HG03159 (cell line): Measurements from ENCODE around the gene DTX2.
"Not testable (repeated sequence)": the region's sequence is repeated elsewhere in the genome, so short reads cannot be mapped to it uniquely, and the experiment has no call there.

Experiments
- ATAC-seq: cut with Tn5 transposase; IDR thresholded peaks from one replicate; pipeline ENCODE4 v1.9.1; 2021; ENCODE audit warnings: mild to moderate bottlenecking, moderate library complexity; ENCODE audit not compliant: unreplicated experiment

The DTX2 gene

DNA sequence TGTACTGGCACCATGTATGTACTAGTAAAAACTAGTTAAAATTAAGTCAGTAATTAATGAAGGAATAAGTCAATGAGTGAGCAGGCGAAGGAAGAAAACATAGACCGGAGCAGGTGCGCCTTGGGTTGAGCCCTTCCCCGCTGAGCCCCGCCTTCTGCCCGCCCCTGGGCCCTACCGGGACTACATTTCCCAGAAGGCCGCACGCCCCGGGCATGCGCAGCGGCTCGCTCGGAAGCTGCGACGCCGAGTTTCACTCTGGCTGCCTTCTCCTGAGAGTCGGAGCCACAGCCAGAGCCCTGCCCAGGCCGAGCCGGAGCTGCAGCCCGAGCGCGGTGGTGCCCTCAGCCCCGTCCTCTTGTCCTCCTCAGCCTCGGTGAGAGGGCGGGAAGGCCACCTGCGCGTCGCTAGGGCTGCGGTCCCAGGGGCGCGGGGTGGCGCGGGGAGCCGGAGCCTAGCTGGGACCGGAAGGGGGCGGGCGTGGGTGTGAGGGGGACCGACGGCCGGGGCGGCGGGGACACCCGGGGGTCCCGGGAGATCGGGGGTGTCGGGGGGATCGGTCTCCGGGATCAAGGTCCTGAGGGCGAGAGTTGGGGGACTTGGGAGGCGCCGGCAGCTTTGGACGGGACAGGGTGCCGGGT is at the start of gene DTX2:
DTX2 (plus strand) TSS at position 246 of the 638 bp plus-strand sequence. CDS start 18,801 bp downstream, outside the sequence.
- peak; percentile 98 for ATAC-seq

DNA sequence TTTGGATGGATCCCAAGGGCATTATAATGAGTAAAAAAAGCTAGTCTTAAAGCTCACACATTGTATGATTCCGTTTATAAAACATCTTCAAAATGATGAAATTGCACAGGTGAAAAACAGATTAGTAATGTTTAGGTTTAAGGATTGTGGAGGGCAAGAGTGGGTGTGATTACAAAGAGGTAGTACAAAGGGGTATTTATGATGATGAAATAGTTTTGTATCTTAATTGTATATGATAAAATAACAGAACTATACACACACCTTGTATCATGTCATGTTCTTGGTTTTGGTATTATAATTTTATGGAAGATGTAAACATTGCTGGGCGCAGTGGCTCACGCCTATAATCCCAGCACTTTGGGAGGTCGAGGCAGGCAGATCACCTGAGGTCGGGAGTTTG is 49.3 kb upstream of the DTX2 start:
- no peak for ATAC-seq

DNA sequence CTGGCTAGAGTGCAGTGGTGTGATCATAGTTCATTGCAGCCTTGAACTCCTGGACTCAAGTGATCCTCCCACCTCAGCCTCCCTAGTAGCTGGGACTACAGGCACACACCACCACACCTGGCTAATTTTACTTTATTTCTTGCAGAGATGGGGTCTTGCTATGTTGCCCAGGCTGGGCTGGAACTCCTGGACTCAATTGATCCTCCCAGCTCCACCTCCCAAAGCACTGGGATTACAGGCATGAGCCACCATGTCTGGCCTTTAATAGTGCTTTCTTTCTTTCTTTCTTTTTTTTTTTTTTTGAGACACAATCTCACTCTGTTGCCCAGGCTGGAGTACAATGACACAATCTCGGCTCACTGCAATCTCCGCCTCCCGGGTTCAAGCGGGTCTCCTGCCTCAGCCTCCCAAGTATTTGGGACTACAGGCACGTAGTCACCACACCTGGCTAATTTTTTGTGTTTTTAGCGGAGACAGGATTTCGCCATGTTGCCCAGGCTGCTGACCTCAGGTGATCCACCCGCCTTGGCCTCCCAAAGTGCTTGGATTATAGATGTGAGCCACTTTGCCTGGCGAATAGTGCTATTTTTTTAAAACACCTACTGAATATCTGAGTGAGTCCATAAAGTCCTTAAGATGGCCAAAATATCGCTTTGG is 43.7 kb upstream of the DTX2 start:
- ATAC-seq, result not testable (repeated sequence)

DNA sequence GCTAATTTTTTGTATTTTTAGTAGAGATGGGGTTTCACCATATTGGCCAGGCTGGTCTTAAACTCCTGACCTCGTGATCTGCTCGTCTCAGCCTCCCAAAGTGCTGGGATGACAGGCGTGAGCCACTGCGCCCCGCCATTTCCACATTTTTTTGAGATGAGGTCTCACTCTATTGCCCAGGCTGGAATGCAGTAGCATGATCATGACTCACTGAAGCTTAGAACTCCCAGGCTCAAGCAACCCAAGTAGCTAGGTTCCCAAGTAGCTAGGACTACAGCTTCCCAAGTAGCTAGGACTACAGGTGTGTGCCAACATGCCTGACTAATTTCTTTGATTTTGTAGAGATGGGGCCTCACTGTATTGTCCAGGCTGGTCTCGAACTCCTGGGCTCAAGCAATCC is 40.4 kb upstream of the DTX2 start:
- not testable (repeated sequence) for ATAC-seq

DNA sequence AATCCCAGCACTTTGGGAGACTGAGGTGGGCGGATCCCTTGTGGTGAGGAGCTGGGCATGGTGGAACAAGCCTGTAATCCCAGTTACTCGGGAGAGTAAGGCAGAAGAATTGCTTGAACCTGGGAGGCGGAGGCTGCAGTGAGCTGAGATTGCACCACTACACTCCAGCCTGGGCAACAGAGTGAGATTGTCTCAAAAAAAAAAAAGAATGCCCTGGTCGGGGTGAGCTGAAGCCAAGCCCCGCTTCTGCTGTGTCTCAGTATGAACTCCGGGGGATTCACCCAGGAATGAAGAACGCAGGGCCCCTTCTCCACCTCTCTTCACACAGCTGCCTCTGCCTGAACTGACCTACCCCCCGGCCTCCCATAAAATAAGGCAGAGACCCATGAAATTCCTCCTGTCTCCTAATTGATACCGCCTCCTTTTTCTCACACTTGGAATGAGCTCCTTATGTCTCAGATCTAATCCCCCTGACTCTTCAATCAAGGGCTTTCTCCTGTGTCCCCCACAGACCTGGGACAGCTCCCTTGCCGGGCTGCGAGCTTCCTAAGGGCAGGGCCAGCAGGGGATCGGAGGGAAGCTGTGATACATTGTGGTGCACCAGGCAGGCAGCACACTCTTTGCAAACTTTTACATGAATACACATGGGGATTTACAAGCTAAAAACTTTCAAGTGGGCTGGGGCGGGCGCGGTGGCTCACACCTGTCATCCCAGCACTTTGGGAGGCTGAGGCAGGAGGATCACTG is 37.7 kb upstream of the DTX2 start:
- no peak for ATAC-seq

DNA sequence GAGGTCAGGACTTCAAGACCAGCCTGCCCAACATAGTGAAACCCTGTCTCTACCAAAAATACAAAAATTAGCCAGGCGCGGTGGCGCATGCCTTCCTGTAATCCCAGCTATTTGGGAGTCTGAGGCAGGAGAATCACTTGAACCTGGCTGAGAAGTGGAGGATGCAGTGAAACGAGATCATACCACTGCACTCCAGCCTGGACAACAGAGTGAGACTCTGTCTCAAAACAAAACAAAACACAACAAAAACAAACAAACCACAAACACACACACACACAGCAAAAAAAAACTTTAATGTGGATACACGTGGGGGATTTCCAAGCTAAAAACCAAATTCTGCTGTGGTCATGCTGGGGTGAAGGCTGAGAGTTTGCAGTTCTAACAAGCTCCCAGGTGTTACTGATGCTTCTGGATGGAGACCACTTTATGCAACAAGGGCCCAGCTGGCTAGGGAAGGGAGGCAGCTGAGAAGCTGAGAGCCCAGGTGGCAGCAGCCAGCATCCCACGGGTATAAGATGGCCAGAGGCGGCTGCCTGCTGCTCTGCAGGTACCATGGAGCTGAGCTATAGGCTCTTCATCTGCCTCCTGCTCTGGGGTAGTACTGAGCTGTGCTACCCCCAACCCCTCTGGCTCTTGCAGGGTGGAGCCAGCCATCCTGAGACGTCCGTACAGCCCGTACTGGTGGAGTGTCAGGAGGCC is 36.9 kb upstream of the DTX2 start, which contains the start of gene ZP3:
ZP3 (plus strand) TSS at position 538 of the 699 bp plus-strand sequence; CDS start at position 553, 15 bp downstream.
- ATAC-seq, result no peak

DNA sequence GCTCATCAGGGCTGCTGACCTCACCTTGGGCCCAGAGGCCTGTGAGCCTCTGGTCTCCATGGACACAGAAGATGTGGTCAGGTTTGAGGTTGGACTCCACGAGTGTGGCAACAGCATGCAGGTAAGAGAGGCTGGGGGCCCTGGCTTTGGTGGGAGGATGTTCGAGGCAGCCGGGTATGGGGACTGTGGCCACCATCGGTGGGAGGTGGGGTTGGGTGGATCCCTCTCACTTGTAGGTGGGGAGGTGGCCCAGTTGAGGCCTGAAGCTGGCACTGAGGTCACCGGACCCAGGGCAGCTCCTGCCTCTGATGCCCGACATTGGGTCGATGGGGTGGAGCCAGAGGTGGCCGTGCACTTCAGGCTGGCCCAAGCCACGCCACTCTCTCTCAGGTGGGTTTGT is 36.4 kb upstream of the DTX2 start:
- ATAC-seq, result no peak

DNA sequence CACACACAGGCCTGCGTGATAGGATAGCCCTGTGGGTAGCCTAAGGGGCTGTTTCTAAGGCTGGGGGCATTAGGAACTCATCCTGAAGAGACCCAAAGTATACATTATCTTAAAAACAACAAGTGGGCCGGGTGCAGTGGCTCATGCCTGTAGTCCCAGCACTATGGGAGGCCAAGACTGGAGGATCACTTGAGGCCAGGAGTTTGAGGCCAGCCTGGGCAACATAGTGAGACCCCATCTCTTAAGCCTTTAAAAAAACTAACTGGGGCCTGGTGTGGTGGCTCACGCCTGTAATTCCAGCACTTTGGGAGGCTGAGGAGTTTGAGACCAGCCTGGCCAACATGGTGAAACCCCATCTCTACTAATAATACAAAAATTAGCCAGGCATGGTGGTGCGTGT is 36.0 kb upstream of the DTX2 start:
- not testable (repeated sequence) for ATAC-seq

DNA sequence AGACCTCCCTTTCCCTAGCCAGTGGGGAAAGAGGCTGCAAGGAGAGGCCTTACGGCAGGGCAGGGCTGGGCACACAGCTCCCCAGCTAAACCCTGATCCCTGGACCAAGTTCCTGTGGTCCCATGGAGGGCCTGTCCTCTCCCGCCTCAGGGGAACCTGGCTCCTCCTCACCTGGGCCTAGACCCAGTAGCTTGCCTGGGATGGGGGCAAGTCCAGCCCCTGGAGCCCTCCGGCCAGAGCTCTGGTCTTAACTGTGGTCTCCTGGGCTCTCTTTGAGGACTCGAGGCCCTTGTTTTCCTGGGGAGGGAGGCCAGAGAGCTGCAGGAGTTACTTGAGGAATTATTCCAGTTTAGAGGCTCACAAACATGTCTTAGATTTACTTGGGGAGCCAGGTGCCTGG is 35.3 kb upstream of the DTX2 start:
- no peak for ATAC-seq

DNA sequence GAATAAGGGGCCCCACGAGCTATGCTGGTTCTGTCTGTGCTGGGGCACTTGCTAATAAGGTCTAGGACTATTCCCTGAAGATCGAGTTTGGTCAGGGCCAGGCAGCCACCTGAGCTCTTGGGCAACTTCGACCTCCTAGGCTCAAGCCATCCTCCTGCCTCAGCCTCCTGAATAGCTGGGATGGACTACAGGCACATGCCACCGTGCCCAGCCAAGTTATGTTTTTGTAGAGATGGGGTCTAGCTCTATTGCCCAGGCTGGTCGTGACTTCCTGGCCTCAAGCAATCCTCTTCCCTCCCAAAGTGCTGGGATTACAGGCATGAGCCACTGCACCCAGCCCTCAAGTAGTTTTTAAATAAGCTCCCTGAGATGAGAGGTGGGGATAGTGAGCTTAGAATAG is 33.9 kb upstream of the DTX2 start:
- no peak for ATAC-seq

DNA sequence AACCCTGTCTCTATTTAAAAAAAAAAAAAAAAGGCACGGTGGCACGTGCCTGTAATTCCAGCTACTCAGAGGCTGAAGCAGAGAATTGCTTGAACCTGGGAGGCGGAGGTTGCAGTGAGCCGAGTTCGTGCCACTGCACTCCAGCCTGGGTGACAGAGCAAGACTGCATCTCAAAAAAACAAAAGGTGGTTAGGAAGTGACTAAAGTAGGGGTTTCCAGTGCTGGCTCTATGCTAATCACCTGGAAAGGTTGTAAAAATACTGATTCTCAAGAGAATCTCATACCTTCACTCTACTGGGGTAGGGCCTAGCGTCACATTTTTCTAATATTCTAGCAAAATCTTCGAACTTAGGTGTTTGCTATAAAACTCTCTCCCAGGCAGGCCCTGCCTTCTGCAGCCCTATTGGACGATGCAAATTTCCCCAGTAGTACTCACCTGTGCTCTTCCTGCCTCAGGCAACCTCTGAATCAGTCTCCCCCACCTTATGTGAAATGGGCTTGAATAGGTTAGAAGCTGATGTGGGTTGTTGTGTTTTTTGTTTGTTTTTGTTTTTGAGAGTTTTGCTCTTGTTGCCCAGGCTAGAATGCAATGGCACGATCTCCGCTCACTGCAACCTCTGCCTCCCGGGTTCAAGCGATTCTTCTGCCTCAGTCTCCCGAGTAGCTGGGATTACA is 33.2 kb upstream of the DTX2 start:
- no peak for ATAC-seq

DNA sequence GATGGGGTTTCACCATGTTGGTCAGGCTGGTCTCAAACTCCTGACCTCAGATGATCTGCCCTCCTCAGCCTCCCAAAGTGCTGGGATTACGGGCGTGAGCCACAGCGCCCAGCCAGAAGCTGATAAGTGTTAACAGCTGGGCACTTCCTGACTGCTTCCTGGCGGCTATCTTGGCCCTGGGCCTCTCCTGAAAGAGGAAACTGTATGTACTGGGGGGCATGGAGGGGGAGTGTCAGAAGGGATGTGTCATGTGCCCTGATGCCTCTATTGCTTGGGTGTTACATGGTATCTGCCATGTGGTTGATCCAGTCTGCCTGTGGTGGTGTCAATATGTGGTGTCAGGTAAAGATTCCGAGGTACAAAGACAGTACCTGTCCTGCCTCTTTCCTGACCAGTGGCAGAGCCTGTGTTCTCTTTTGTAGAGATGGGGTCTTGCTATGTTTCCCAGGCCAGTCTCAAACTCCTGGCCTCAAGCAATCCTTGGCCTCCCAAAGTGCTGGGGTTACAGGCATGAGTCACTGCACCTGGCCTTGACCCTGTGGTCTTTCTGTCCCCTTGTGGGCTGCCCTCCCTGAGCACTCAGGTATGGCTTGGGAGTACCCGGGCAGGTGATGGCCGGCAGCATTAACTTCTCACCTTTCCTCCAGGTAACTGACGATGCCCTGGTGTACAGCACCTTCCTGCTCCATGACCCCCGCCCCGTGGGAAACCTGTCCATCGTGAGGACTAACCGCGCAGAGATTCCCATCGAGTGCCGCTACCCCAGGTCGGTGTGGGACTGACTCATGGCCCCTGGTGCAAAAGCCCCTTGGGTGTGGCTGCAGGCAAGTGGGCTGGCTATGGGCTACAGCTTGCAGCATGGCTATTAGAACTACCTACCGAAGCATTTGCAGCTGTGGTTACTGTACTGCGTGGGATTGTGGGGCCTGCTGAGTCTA is 32.4 kb upstream of the DTX2 start:
- ATAC-seq, result no peak

DNA sequence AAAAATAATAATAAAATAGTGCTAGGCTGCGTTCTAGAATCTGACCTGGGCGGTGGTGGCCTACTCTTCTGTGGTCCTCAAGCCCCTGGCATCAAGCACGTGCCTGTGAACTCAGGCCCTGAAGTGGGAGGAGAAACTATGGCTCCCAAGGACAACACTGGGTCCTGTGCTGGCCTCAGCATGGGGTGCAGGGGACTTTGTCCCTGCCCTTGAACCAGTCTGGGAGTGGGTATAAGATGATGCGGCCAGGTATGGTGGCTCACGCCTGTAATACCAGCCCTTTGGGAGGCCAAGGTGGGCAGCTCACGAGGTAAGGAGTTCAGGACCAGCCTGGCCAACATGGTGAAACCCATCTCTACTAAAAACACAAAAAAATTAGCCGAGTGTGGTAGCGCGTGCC is 31.3 kb upstream of the DTX2 start:
- ATAC-seq, result no peak

DNA sequence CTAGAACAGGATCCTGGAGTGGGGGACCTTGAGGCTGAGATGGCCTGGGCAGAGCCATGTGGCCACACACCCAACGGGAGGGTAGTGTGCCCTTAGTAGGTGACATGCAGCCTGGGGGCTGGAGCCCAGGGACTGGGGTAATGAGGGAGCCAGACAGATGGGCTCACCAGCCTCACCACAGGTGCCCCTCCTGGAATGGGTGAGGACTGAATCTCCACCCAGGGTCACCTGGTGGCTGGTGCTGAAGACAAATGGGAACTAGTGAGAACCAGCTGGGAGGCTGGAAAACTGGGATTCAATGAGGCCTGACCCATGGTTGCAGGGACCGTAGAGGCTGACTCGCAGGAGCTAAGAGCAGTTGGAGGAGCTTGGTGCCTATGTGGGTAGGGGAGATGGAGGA is 30.7 kb upstream of the DTX2 start:
- no peak for ATAC-seq

DNA sequence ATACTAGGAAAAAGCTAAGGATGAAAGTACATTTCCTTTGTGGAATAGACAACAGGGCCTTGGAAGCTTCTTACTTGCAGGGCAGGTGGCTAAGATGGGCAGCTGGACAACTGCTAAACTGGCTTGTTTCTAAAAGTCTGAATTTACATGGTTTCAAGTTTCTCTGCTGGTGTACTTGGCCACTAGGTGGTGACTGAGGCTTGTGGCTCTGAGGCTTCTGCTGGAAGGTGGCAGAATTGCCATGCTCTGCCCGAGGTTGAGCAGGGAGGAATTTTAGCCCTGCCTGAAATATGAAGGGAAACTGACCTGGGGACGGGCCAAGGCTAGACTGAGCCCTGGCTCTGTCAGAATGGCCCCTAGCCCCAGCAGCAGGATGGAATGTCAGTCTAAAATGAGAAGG is 23.6 kb upstream of the DTX2 start:
- ATAC-seq, result peak; percentile 59

DNA sequence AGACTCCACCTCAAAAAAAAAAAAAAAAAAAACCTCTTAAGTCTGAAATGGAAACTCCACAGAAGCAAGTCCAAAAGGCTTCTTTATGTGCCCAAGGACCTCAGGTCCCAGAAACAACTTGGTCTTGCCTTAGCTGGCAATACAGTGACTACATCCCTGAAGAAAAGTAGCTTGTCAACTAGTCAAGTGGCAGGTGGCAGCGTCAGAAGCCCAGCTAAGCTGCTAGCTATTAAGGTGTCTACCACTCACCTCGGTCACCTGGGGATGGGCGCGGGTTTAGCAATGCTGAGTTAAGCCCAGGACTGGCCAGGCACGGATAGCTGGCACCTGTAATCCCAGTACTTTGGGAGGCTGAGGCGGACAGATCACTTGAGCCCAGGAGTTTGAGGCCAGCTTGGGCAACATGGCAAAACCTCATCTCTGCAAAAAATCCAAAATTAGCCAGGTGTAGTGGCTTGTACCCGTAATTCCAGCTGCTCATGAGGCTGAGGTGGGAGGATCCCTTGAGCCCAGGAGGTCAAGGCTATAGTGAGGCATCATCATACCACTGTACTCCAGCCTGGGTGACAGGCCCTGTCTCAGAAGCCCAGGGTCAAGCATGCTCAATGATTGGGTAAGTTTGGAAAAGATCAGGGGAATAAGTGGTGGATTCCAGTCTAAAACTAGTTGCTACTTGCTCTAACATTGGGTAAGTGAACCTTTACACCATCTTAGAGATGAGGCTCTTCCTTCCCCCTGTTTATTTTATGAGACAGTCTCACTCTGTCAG is 22.2 kb upstream of the DTX2 start:
- not testable (repeated sequence) for ATAC-seq

DNA sequence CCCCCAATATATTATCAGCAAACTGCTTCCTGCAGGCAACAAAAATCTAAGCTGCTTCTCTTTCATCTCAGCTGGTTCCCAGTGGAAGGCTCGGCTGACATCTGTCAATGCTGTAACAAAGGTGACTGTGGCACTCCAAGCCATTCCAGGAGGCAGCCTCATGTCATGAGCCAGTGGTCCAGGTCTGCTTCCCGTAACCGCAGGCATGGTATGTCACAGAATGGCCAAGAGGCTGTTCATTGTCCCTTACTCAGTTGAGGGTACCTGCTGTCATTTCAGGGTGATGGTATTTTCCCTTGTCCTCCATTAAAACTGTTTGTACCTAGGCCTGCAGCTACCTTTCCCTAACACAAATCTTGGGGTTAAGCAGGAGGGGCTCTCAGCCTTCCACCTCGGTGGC is 21.1 kb upstream of the DTX2 start:
- ATAC-seq, result not testable (repeated sequence)

DNA sequence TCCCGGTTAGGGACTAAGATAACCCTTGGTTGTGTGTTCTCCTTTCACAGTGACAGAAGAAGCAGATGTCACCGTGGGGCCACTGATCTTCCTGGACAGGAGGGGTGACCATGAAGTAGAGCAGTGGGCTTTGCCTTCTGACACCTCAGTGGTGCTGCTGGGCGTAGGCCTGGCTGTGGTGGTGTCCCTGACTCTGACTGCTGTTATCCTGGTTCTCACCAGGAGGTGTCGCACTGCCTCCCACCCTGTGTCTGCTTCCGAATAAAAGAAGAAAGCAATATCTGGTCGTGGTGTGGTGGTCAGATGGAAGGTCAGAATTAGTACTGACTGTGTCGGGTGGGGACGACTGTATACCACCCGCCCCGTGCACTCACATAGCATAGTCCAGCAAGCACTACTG is 19.7 kb upstream of the DTX2 start:
- ATAC-seq, result not testable (repeated sequence)
